ENCODE measurements around the gene ADRA2A.

The ADRA2A gene

GRCh38 chr10:111076682-111077478, at the start of gene ADRA2A:
Gene ADRA2A, plus strand, starts transcription at chr10:111077029. Its CDS starts 968 bp downstream, at chr10:111077997.
- no peak for DNase-seq

- no peak for DNase-seq
Observed at GRCh38 chr10:111030042-111030750, 46.6 kb upstream of the ADRA2A start.

GRCh38 chr10:111034598-111035310, 42.1 kb upstream of the ADRA2A start:
- no peak for DNase-seq

GRCh38 chr10:111035542-111035941, 41.3 kb upstream of the ADRA2A start:
- no peak for DNase-seq

GRCh38 chr10:111037858-111038257, 39.0 kb upstream of the ADRA2A start:
- no peak for DNase-seq

- no peak for DNase-seq
Observed at GRCh38 chr10:111039522-111039921, 37.3 kb upstream of the ADRA2A start.

GRCh38 chr10:111057006-111057405, 19.8 kb upstream of the ADRA2A start:
- DNase-seq = no peak

GRCh38 chr10:111063471-111063870, 13.4 kb upstream of the ADRA2A start:
- no peak for DNase-seq

- DNase-seq = no peak
Observed at GRCh38 chr10:111072232-111072631, 4.6 kb upstream of the ADRA2A start.

- no peak for DNase-seq
Observed at GRCh38 chr10:111075577-111076185, 1.1 kb upstream of the ADRA2A start.

- DNase-seq = peak; percentile 32
Observed at GRCh38 chr10:111076191-111076681, 593 bp upstream of the ADRA2A start.

GRCh38 chr10:111077479-111077784, 603 bp downstream of the ADRA2A start:
- no peak for DNase-seq

- DNase-seq = no peak
Observed at GRCh38 chr10:111077785-111078504, 1.1 kb downstream of the ADRA2A start.

GRCh38 chr10:111078505-111079185, 1.8 kb downstream of the ADRA2A start:
- no peak for DNase-seq

GRCh38 chr10:111079241-111079760, 2.5 kb downstream of the ADRA2A start:
- no peak for DNase-seq

GRCh38 chr10:111079781-111080180, 3.0 kb downstream of the ADRA2A start:
- DNase-seq = no peak

GRCh38 chr10:111080224-111080623, 3.4 kb downstream of the ADRA2A start:
- no peak for DNase-seq

GRCh38 chr10:111081595-111081994, 4.8 kb downstream of the ADRA2A start:
- no peak for DNase-seq

GRCh38 chr10:111082102-111082975, 5.5 kb downstream of the ADRA2A start:
- no peak for DNase-seq
